Neural cell (in vitro differentiated cells): ENCODE results near the gene INPP4B.

ENCODE experiments used
- CTCF ChIP-seq: fragments of 450-650 bp; IDR thresholded peaks from 2 replicates; pipeline ENCODE4 v1.5.1; 2014; ENCODE audit warnings: antibody characterized with exemption, mild to moderate bottlenecking, moderate library complexity; ENCODE audit not compliant: poor library complexity, severe bottlenecking
- EP300 ChIP-seq: fragments of 450-650 bp; conservative IDR thresholded peaks from 2 replicates; pipeline ENCODE4 v1.6.1; 2014; ENCODE audit warnings: antibody characterized with exemption, mild to moderate bottlenecking, moderate library complexity; ENCODE audit not compliant: poor library complexity, severe bottlenecking
- EZH2 ChIP-seq: fragments of 200-600, 300-800 bp; shearing (Covaris generic), sonication (generic); IDR thresholded peaks from 2 replicates; pipeline ENCODE4 v1.6.1; 2014; ENCODE audit warnings: antibody characterized with exemption, low read length, borderline replicate concordance, mild to moderate bottlenecking; ENCODE audit not compliant: insufficient read depth, poor library complexity, severe bottlenecking
- MXI1 ChIP-seq: fragments of 450-650 bp; conservative IDR thresholded peaks from 2 replicates; pipeline ENCODE4 v1.6.1; 2014; ENCODE audit warnings: antibody characterized with exemption, mild to moderate bottlenecking; ENCODE audit not compliant: poor library complexity, severe bottlenecking
- POLR2AphosphoS5 ChIP-seq: IDR thresholded peaks from 2 replicates; pipeline ENCODE4 v1.6.1; 2012
- RAD21 ChIP-seq: fragments of 450-650 bp; conservative IDR thresholded peaks from 2 replicates; pipeline ENCODE4 v1.6.1; 2014; ENCODE audit warnings: antibody characterized with exemption, mild to moderate bottlenecking, moderate library complexity
- SMC3 ChIP-seq: fragments of 450-650 bp; conservative IDR thresholded peaks from 2 replicates; pipeline ENCODE4 v1.6.1; 2014; ENCODE audit warnings: antibody characterized with exemption, mild to moderate bottlenecking, moderate library complexity; ENCODE audit not compliant: poor library complexity

DNA sequence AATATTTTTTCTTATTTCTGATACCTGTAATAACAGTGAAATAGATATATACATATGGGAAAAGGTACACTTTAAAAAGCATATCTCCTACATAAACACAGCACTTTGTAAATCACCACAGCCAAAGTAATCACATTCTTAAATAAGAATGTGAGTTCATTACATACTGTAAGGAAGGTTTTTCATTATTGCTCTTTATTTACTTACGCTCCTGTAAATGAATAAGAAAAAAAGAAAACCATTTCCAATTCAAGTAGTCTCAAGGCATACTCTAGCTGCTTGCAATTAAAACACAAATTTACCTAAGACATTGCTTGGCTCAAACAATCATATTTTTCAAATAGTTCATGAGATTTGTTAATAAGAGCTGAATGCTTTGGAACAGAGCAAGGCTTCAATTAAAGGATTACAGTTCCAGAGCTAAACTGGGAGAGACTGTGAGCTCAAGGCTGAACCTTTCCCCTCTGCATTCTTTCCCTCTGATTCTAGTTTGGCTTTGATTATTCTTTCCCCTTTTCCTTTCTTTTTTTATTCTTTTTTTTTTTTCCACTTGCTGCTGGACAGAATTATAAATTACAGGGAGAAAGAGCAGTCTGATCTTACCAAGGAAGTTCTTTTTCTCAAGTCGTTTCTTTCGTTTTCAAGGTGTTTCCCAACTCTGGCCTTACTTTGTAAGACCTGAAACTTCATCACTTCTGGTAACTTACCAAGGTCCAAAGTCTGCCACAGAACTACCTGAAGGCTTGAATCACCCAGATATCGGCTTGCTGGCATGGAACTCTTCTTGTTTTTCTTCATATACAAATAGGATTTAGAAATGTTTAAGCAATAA, 278.3 kb downstream of the INPP4B start:
- TF ChIP-seq EZH2 = no peak
- no peak for TF ChIP-seq POLR2AphosphoS5
- no peak for TF ChIP-seq CTCF
- no peak for TF ChIP-seq EP300
- TF ChIP-seq RAD21 = no peak
- no peak for TF ChIP-seq SMC3
- TF ChIP-seq MXI1 = no peak
